T-cell (primary cell): Measurements from ENCODE around the gene C19orf47. TPM values are rescaled to one million over a fixed set of nuclear protein-coding genes. Genes with fewer than 3 reads are reported as not detected.

ENCODE experiments used
- ATAC-seq, 4 experiments: fragments of 200-7000 bp in 3 of 4; fragments of 150-1000 bp in 1 of 4; cut with Tn5 transposase; replicated peaks in 1 of 4; 1 replicate in 3 of 4; 2 replicates in 1 of 4; pipeline ENCODE4 v1.10.0; 2021; ENCODE audit warnings: moderate library complexity in 3 of 4, mild to moderate bottlenecking in 2 of 4, moderate number of reproducible peaks in 1 of 4
- CTCF ChIA-PET, 2 donors: fragments of 300-600 bp; sonication (Branson Sonifier 250); formaldehyde crosslinking; loops; one replicate each; lab custom pipeline; 2022; ENCODE audit warnings: antibody characterized with exemption in 2 of 2; lab: Charles Lee
- POLR2A ChIA-PET, 2 donors: fragments of 300-600 bp; sonication (Branson Sonifier 250); formaldehyde crosslinking; loops; one replicate each; lab custom pipeline; 2022; ENCODE audit warnings: antibody characterized with exemption in 2 of 2; lab: Charles Lee
- DNase-seq, 35 experiments: peaks; one replicate each; pipeline versions ENCODE4 v3.0.0 to v3.0.0-alpha.2; 2013 to 2023
- H3K27ac ChIP-seq: one replicate; pipeline ENCODE4 v1.5.1; 2013; ENCODE audit warnings: low read length
- H3K27me3 ChIP-seq, 2 experiments: replicated peaks in 1 of 2; 1 replicate in 1 of 2; 2 replicates in 1 of 2; pipeline versions ENCODE4 v1.6.1 to v1.7.0; 2013; ENCODE audit warnings: low read length in 1 of 2, mixed read lengths in 1 of 2; ENCODE audit not compliant: control insufficient read depth in 2 of 2, insufficient read depth in 2 of 2; ENCODE audit errors: extremely low read depth in 1 of 2
- H3K36me3 ChIP-seq, 2 donors: 1 replicate in 1 of 2; 2 replicates in 1 of 2; pipeline versions ENCODE4 v1.6.1 to v1.7.0; 2013; ENCODE audit warnings: low read length in 1 of 2; ENCODE audit not compliant: control insufficient read depth in 2 of 2, insufficient read depth in 1 of 2; ENCODE audit errors: extremely low read depth in 1 of 2
- H3K4me1 ChIP-seq, 2 experiments: 1 replicate in 1 of 2; 2 replicates in 1 of 2; pipeline versions ENCODE4 v1.6.1 to v1.7.0; 2013; ENCODE audit warnings: low read length in 2 of 2, mixed read lengths in 1 of 2; ENCODE audit not compliant: insufficient read depth in 2 of 2, control insufficient read depth in 1 of 2; ENCODE audit errors: extremely low read depth in 1 of 2
- H3K4me3 ChIP-seq, 2 donors: 1 replicate in 1 of 2; 2 replicates in 1 of 2; pipeline versions ENCODE4 v1.5.1 to v1.7.0; 2013; ENCODE audit warnings: mild to moderate bottlenecking in 2 of 2, low read length in 1 of 2, moderate library complexity in 1 of 2; ENCODE audit not compliant: control insufficient read depth in 1 of 2; ENCODE audit errors: extremely low read depth in 1 of 2
- H3K9me3 ChIP-seq: 2 replicates; pipeline ENCODE4 v1.7.0; 2013
- H3K27ac Mint-ChIP-seq, 2 donors: one replicate each; pipeline ENCODE4 v1.8.0; 2020 to 2021; ENCODE audit warnings: mild to moderate bottlenecking in 2 of 2, mixed read lengths in 2 of 2
- H3K27me3 Mint-ChIP-seq, 2 donors: one replicate each; pipeline ENCODE4 v1.8.0; 2021 to 2022; ENCODE audit warnings: mixed read lengths in 2 of 2
- H3K36me3 Mint-ChIP-seq: one replicate; pipeline ENCODE4 v1.8.0; 2021; ENCODE audit warnings: mixed read lengths
- H3K4me1 Mint-ChIP-seq, 3 donors: one replicate each; pipeline ENCODE4 v1.8.0; 2020 to 2022; ENCODE audit warnings: mixed read lengths in 3 of 3, mild to moderate bottlenecking in 1 of 3
- H3K4me3 Mint-ChIP-seq, 3 donors: one replicate each; pipeline ENCODE4 v1.8.0; 2020 to 2022; ENCODE audit warnings: mild to moderate bottlenecking in 3 of 3, mixed read lengths in 3 of 3, moderate library complexity in 3 of 3
- H3K9me3 Mint-ChIP-seq, 3 donors: one replicate each; pipeline ENCODE4 v1.8.0; 2020 to 2022; ENCODE audit warnings: mixed read lengths in 3 of 3
- WGBS: methylation state at CpG from one replicate; pipeline ENCODE4 v1.1.5; 2013; ENCODE audit warnings: missing lambda C conversion rate; ENCODE audit not compliant: insufficient coverage; 5-methylcytosine and 5-hydroxymethylcytosine counted together
- total RNA-seq, 35 experiments: library from RNA in 6 of 35; stranded (reverse) in 6 of 35; fragments of 120-200 nt in 1 of 35; gene quantifications; one replicate each; pipeline versions ENCODE4 v1.2.1 to v1.2.4 and lab custom pipeline; 2013 to 2026

Gene C19orf47
- total RNA-seq, 5 donors from 2014 or later (not counting 1 experiment from before 2014, with no cell fraction given) = 12.4 to 14.8 (median 14.5) TPM

GRCh38 chr19:40378509-40378908, 30.3 kb upstream of the C19orf47 start:
- Mint-ChIP-seq H3K27ac (no peak overlapping the region), H3K27me3 (no peaks in the 10 kb centered on the region), H3K36me3 (peaks cover 17% of the 10 kb centered on the region), H3K4me3 (no peak overlapping the region), H3K4me1 (peaks cover 5 to 10% (median 9%) of the 10 kb centered on the region in 3 donors), H3K9me3 (no peaks in the 10 kb centered on the region)
- ATAC-seq (no peak), DNase-seq (no peak)
- CTCF ChIA-PET = no interaction called here
- POLR2A ChIA-PET = no interaction called here
- H3K27ac ChIP-seq = no peak overlapping the region
- 90% methylated on average over 2 of the region's 2 CpGs for WGBS
- no peaks in the 10 kb centered on the region for H3K9me3 ChIP-seq
- no peaks in the 10 kb centered on the region for H3K27me3 ChIP-seq
- H3K4me3 ChIP-seq = no peak overlapping the region
- H3K36me3 ChIP-seq = peaks cover 7 to 13% of the 10 kb centered on the region in 2 donors
- H3K4me1 ChIP-seq = peaks cover 0 to 8% of the 10 kb centered on the region in 2 experiments

DNA sequence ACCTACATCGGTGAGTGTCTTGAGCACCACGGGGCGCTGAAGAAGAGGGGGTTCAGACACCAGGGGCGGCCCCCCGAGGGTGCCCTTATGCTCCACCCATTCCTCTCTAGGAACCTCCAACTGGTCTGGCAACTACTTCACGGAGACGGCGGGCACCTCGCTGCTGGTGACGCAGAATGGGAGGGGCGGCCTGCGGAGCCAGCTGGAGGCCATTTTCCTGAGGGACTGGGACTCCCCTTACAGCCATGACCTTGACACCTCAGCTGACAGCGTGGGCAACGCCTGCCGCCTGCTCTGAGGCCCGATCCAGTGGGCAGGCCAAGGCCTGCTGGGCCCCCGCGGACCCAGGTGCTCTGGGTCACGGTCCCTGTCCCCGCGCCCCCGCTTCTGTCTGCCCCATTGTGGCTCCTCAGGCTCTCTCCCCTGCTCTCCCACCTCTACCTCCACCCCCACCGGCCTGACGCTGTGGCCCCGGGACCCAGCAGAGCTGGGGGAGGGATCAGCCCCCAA, 29.7 kb upstream of the C19orf47 start:
- Mint-ChIP-seq H3K27me3 (no peaks in the 10 kb centered on the region), H3K36me3 (peaks cover 18% of the 10 kb centered on the region), H3K4me1 (peaks cover 5 to 10% (median 9%) of the 10 kb centered on the region in 3 donors), H3K9me3 (no peaks in the 10 kb centered on the region), H3K4me3 (no peak overlapping the region), H3K27ac (no peak overlapping the region)
- H3K4me1 ChIP-seq = peaks cover 0 to 8% of the 10 kb centered on the region in 2 experiments
- H3K36me3 ChIP-seq = peaks cover 9 to 15% of the 10 kb centered on the region in 2 donors
- WGBS = 97% methylated on average over 17 of the region's 25 CpGs
- H3K27ac ChIP-seq = no peak overlapping the region
- ChIA-PET CTCF (no interaction called here), POLR2A (no interaction called here)
- H3K4me3 ChIP-seq = no peak overlapping the region
- no peaks in the 10 kb centered on the region for H3K27me3 ChIP-seq
- DNase-seq (no peak), ATAC-seq (no peak)
- H3K9me3 ChIP-seq = no peaks in the 10 kb centered on the region

- 96% methylated on average over 13 of the region's 17 CpGs for WGBS
- Mint-ChIP-seq H3K9me3 (no peaks in the 10 kb centered on the region), H3K36me3 (peaks cover 21% of the 10 kb centered on the region), H3K27ac (no peak overlapping the region), H3K4me1 (peaks cover 5 to 10% (median 9%) of the 10 kb centered on the region in 3 donors), H3K27me3 (no peaks in the 10 kb centered on the region), H3K4me3 (no peak overlapping the region)
- Histone ChIP-seq H3K27ac (no peak overlapping the region), H3K36me3 (peaks cover 14 to 27% of the 10 kb centered on the region in 2 donors), H3K4me3 (no peak overlapping the region), H3K4me1 (peaks cover 0 to 8% of the 10 kb centered on the region in 2 experiments), H3K9me3 (no peaks in the 10 kb centered on the region), H3K27me3 (no peaks in the 10 kb centered on the region)
- POLR2A ChIA-PET = no interaction called here
- CTCF ChIA-PET = no interaction called here
- ATAC-seq (no peak), DNase-seq (no peak)
Observed at GRCh38 chr19:40376286-40376862, 28.2 kb upstream of the C19orf47 start.

GRCh38 chr19:40374084-40374483, 25.9 kb upstream of the C19orf47 start:
- peaks cover 33% of the 10 kb centered on the region for H3K36me3 Mint-ChIP-seq
- ChIA-PET CTCF (no interaction called here), POLR2A (no interaction called here)
- H3K9me3 ChIP-seq = no peaks in the 10 kb centered on the region
- H3K4me3 Mint-ChIP-seq = no peak overlapping the region
- H3K4me1 ChIP-seq = peaks cover 0 to 8% of the 10 kb centered on the region in 2 experiments
- H3K4me3 ChIP-seq = no peak overlapping the region
- H3K27me3 ChIP-seq = no peaks in the 10 kb centered on the region
- no peak for DNase-seq
- no peaks in the 10 kb centered on the region for H3K9me3 Mint-ChIP-seq
- no peaks in the 10 kb centered on the region for H3K27me3 Mint-ChIP-seq
- no peak for ATAC-seq
- H3K4me1 Mint-ChIP-seq = peaks cover 5 to 10% (median 9%) of the 10 kb centered on the region in 3 donors
- H3K36me3 ChIP-seq = peaks cover 17 to 39% of the 10 kb centered on the region in 2 donors
- 93% methylated on average over 7 of the region's 7 CpGs for WGBS
- H3K27ac Mint-ChIP-seq = no peak overlapping the region
- no peak overlapping the region for H3K27ac ChIP-seq

DNA sequence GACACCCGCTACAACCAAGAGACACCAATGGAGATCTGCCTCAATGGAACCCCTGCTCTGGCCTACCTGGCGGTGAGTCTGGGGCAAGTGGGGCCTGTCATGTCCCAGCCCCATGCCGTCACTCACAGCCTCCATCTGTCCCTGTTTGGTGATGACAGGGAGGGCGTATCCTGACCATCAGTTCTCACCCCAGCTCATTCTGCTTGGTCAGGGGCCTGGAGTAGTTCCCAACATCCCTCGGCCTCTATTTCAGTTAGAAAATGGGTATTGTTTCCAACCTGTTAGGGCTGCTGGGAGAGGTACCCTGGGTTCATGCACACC, 23.6 kb upstream of the C19orf47 start:
- Mint-ChIP-seq H3K36me3 (peaks cover 41% of the 10 kb centered on the region), H3K4me1 (peaks cover 5 to 10% (median 9%) of the 10 kb centered on the region in 3 donors), H3K27me3 (no peaks in the 10 kb centered on the region), H3K27ac (no peak overlapping the region), H3K9me3 (no peaks in the 10 kb centered on the region), H3K4me3 (no peak overlapping the region)
- peaks cover 0 to 8% of the 10 kb centered on the region in 2 experiments for H3K4me1 ChIP-seq
- H3K4me3 ChIP-seq = no peak overlapping the region
- DNase-seq (no peak), ATAC-seq (no peak)
- 100% methylated on average over 3 of the region's 5 CpGs for WGBS
- no peaks in the 10 kb centered on the region for H3K9me3 ChIP-seq
- no peak overlapping the region for H3K27ac ChIP-seq
- peaks cover 20 to 48% of the 10 kb centered on the region in 2 donors for H3K36me3 ChIP-seq
- ChIA-PET CTCF (interaction anchor here in 1 of 2 donors (0.5 kb wide), 1 partner anchor 1307 kb away, joined by 7 read pairs; no protein-coding TSS in a partner anchor), POLR2A (no interaction called here)
- no peaks in the 10 kb centered on the region for H3K27me3 ChIP-seq

GRCh38 chr19:40370997-40371801, 23.0 kb upstream of the C19orf47 start:
- no peaks in the 10 kb centered on the region for H3K27me3 Mint-ChIP-seq

More at GRCh38 chr19:40370997-40371801, 23.0 kb upstream of the C19orf47 start:
- Histone ChIP-seq H3K27ac (no peak overlapping the region), H3K9me3 (no peaks in the 10 kb centered on the region), H3K4me1 (peaks cover 0 to 8% of the 10 kb centered on the region in 2 experiments), H3K27me3 (no peaks in the 10 kb centered on the region), H3K4me3 (no peak overlapping the region), H3K36me3 (peaks cover 16 to 53% of the 10 kb centered on the region in 2 donors)
- H3K4me1 Mint-ChIP-seq = peaks cover 5 to 10% (median 9%) of the 10 kb centered on the region in 3 donors
- H3K9me3 Mint-ChIP-seq = no peaks in the 10 kb centered on the region
- 94% methylated on average over 6 of the region's 7 CpGs for WGBS
- H3K27ac Mint-ChIP-seq = no peak overlapping the region
- peaks cover 42% of the 10 kb centered on the region for H3K36me3 Mint-ChIP-seq
- no peak overlapping the region for H3K4me3 Mint-ChIP-seq
- no peak for DNase-seq
- CTCF ChIA-PET = interaction anchor here in 1 of 2 donors (0.5 kb wide), 1 partner anchor 1307 kb away, joined by 7 read pairs; no protein-coding TSS in a partner anchor
- ATAC-seq = no peak
- POLR2A ChIA-PET = no interaction called here
